Measurements from ENCODE around the gene MAP3K4. TPM values are rescaled to one million over a fixed set of nuclear protein-coding genes. Genes with fewer than 3 reads are reported as not detected.

Gene MAP3K4
- total RNA-seq, 3 donors from 2014 or later, result 24.6 to 49.2 (median 45.2) TPM

DNA sequence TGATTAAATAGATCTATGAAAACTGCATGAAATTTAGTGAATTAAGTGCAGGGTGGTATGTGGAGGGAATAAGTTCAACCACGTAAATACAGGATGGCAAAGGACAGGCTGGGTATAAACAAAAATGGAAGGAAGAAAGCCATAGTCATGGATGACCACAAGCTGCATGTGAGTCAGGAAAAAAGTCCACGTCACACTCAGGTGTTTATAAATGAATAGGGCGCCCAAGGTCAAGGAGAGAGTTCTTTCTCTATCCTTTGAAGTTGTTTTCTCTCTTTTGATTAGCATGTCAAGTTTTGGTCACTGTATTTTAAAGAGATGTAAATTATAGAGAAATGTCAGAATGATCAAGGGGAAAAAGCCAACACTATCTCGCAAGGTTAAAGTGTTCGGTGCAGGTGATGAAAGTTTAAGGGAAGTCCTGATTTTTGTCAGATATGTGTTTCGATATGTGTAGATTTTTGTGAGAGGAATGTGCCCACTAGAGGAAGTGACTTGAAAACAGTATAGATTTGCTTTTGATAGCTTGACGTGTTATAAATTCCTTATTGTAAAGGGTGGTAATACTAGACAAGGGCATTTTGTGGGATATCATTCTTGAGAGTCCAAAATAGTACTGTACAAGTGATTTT is 58.7 kb downstream of the MAP3K4 start:
- Histone ChIP-seq H3K36me3 (no peaks in the 10 kb centered on the region), H3K27ac (no peak overlapping the region), H3K4me3 (no peak overlapping the region), H3K27me3 (no peaks in the 10 kb centered on the region), H3K4me1 (no peaks in the 10 kb centered on the region), H3K9me3 (no peaks in the 10 kb centered on the region)
- intact Hi-C loops (cut with DNase I; ENCODE audit: low total_unique reads), result no loop called here
- DNase-seq (ENCODE audit: low spot score in 2 of 2), result no peak
- TF ChIP-seq POLR2AphosphoS5 (IDR thresholded peaks at IDR 0.05) (no peak), POLR2A (IDR thresholded peaks at IDR 0.05) (no peak)
- TF ChIP-seq, protein P1, sequence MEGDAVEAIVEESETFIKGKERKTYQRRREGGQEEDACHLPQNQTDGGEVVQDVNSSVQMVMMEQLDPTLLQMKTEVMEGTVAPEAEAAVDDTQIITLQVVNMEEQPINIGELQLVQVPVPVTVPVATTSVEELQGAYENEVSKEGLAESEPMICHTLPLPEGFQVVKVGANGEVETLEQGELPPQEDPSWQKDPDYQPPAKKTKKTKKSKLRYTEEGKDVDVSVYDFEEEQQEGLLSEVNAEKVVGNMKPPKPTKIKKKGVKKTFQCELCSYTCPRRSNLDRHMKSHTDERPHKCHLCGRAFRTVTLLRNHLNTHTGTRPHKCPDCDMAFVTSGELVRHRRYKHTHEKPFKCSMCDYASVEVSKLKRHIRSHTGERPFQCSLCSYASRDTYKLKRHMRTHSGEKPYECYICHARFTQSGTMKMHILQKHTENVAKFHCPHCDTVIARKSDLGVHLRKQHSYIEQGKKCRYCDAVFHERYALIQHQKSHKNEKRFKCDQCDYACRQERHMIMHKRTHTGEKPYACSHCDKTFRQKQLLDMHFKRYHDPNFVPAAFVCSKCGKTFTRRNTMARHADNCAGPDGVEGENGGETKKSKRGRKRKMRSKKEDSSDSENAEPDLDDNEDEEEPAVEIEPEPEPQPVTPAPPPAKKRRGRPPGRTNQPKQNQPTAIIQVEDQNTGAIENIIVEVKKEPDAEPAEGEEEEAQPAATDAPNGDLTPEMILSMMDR (IDR thresholded peaks at IDR 0.05), result no peak

DNA sequence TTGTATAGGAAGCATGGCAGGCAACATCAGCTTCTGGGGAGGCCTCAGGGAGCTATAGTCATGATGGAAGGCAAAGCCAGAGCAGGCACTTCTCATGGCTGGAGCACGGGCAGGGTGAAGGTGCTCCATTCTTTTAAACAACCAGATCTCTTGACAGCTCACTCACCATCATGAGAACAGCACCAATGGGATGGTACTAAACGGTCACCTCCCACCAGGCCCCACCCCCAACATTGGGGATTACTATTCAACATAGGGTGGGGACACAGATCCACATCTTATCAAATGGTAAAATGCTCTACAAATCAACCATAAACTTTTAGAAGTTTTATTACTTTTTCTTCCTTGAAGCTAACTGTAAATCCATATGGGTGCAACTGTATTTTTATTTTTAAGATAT is 61.5 kb downstream of the MAP3K4 start:
- no peak for DNase-seq (ENCODE audit: low spot score in 2 of 2)
- Histone ChIP-seq H3K4me1 (no peaks in the 10 kb centered on the region), H3K4me3 (no peak overlapping the region), H3K27me3 (no peaks in the 10 kb centered on the region), H3K27ac (no peak overlapping the region), H3K9me3 (no peaks in the 10 kb centered on the region), H3K36me3 (no peaks in the 10 kb centered on the region)
- TF ChIP-seq, protein P1 (IDR thresholded peaks at IDR 0.05), result no peak
- TF ChIP-seq POLR2AphosphoS5 (IDR thresholded peaks at IDR 0.05) (no peak), POLR2A (IDR thresholded peaks at IDR 0.05) (no peak)
- intact Hi-C loops (cut with DNase I; ENCODE audit: low total_unique reads), result no loop called here

DNA sequence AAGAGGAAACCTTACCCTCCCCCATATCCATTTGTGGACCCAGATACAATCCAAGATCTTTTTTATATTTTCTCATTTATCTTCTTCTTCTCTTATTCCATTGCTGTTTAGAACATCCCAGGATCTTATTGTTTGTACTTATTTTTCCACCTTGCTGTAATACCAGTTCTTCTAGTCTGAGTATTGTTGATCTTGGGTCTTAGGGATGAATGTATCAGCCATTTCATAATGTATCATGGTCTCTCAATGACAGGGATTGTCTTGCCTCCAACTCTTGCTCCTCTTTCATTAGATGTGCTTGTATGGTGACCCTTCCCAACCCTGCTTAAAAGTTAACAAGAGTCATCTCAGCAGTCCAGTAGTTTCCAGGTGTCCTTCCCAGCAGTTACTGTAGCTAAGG is 63.3 kb downstream of the MAP3K4 start:
- intact Hi-C loops (cut with DNase I; ENCODE audit: low total_unique reads), result no loop called here
- no peak for DNase-seq (ENCODE audit: low spot score in 2 of 2)
- Histone ChIP-seq H3K4me3 (no peak overlapping the region), H3K36me3 (no peaks in the 10 kb centered on the region), H3K4me1 (no peaks in the 10 kb centered on the region), H3K9me3 (no peaks in the 10 kb centered on the region), H3K27ac (no peak overlapping the region), H3K27me3 (no peaks in the 10 kb centered on the region)
- TF ChIP-seq POLR2A (IDR thresholded peaks at IDR 0.05) (no peak), POLR2AphosphoS5 (IDR thresholded peaks at IDR 0.05) (no peak)
- TF ChIP-seq, protein P1 (IDR thresholded peaks at IDR 0.05), result no peak

DNA sequence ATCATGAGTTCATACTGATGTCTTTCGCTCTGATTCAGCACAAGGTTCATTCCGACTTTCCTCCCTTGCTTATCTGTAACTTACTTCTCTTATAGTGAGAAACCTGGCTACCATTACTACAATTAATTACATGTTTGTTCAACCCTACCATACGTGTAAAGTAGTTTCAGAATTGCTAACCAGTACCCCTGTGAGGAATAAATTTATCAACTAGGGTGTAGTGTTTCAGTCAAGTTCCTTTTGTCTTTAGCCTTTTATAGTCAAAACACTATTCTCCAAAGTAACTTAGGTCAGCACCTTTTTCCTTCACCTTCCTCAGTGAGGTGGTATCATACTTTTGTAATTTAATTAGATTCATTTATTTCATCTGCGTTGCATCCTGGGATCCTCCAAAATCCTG is 64.9 kb downstream of the MAP3K4 start:
- DNase-seq (ENCODE audit: low spot score in 2 of 2), result no peak
- H3K4me3 ChIP-seq, result no peak overlapping the region
- intact Hi-C loops (cut with DNase I; ENCODE audit: low total_unique reads), result no loop called here
- H3K9me3 ChIP-seq, result no peaks in the 10 kb centered on the region
- H3K27ac ChIP-seq, result no peak overlapping the region
- no peaks in the 10 kb centered on the region for H3K36me3 ChIP-seq
- no peaks in the 10 kb centered on the region for H3K27me3 ChIP-seq
- TF ChIP-seq, protein P1 (IDR thresholded peaks at IDR 0.05), result no peak
- TF ChIP-seq POLR2AphosphoS5 (IDR thresholded peaks at IDR 0.05), result no peak
- no peak for TF ChIP-seq POLR2A (IDR thresholded peaks at IDR 0.05)
- H3K4me1 ChIP-seq, result no peaks in the 10 kb centered on the region

DNA sequence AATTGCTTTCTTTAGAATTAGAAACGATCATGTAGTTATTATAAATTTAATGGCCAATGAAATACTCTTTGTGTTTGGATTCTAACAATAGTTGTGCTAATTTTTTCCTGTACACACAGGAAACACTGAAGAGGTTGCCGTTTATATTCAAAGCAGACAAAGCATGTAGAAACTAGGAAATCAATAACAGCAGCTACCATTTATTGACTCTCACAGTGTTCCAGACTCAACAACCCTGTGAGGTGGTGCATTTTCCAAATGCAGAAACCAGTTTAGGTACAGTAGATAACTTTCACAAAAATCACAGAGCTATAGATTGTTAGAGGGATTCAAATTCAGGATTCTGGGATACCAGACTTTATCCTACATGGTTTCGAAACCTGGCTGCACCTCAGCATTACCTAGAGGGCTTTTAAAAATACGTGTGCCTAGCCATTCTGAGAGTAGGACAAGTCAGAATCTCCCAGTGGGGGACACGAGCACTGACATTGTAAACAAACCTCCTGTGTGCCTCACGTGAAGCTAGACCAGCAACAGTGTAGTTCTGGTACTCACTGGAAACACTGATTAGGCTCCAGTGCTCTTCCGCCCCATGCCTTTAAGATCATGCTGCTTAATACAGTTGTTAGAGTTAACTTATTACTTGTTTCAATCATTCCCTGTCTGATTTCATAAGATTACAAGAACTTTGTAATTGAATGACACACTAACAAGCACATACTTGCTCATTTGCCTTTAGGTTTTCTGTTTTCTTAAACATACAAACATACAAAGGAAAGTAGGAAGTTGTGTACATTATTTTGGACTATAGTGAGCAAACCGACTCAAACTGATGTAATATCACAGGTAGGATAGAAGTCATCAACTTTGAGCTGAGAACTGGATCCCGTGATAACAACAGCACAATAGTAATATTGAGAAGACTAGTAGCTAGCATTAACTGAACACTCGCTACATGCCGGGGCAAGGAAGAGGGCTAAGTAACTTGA is 65.8 kb downstream of the MAP3K4 start:
- DNase-seq (ENCODE audit: low spot score in 2 of 2), result no peak
- H3K27me3 ChIP-seq, result no peaks in the 10 kb centered on the region
- H3K4me1 ChIP-seq, result no peaks in the 10 kb centered on the region

More for the DNA sequence above, 65.8 kb downstream of the MAP3K4 start:
- Histone ChIP-seq H3K36me3 (no peaks in the 10 kb centered on the region), H3K9me3 (no peaks in the 10 kb centered on the region), H3K4me3 (no peak overlapping the region), H3K27ac (no peak overlapping the region)
- intact Hi-C loops (cut with DNase I; ENCODE audit: low total_unique reads), result no loop called here
- TF ChIP-seq, protein P1 (IDR thresholded peaks at IDR 0.05), result no peak
- TF ChIP-seq POLR2AphosphoS5 (IDR thresholded peaks at IDR 0.05), result no peak
- no peak for TF ChIP-seq POLR2A (IDR thresholded peaks at IDR 0.05)

Measured in breast epithelium (tissue), 4 donors.